K562 (cell line): ENCODE data around the gene UCP3. TPM values are rescaled to one million over a fixed set of nuclear protein-coding genes. Genes with fewer than 3 reads are reported as not detected.

Source experiments
- CHD1 ChIP-seq: fragments of 200-600 bp; sonication (generic); IDR thresholded peaks from one replicate; pipeline ENCODE4 v1.6.1; 2012; ENCODE audit warnings: mild to moderate bottlenecking, moderate library complexity, low read length, inconsistent platforms
- ELF2 ChIP-seq: fragments of 250-450 bp; sonication (Bioruptor Pico); IDR thresholded peaks from 2 replicates; pipeline ENCODE4 v1.5.0; 2021; ENCODE audit warnings: mild to moderate bottlenecking
- KAT7 ChIP-seq: sonication (generic); formaldehyde crosslinking; IDR thresholded peaks from 2 replicates; pipeline ENCODE4 v1.8.0; 2022; ENCODE audit warnings: missing genetic modification reagents, mild to moderate bottlenecking, borderline replicate concordance
- KDM5B ChIP-seq: fragments of 200-600 bp; sonication (generic); IDR thresholded peaks from 2 replicates; pipeline ENCODE4 v1.6.1; 2012; ENCODE audit warnings: low read depth, mild to moderate bottlenecking, moderate library complexity, low read length, control low read depth, inconsistent platforms; ENCODE audit not compliant: insufficient replicate concordance
- NR1H2 ChIP-seq: sonication (generic); formaldehyde crosslinking; IDR thresholded peaks from 2 replicates; pipeline ENCODE4 v1.4.0; 2020; ENCODE audit warnings: mild to moderate bottlenecking, missing genetic modification reagents
- NRF1 ChIP-seq, 2 experiments: fragments of 450-650 bp; IDR thresholded peaks in 1 of 2; conservative IDR thresholded peaks in 1 of 2; 2 replicates each; pipeline ENCODE4 v1.6.1; 2014; ENCODE audit warnings: mild to moderate bottlenecking in 2 of 2
- PHB2 ChIP-seq: fragments of 450-650 bp; IDR thresholded peaks from 2 replicates; pipeline ENCODE4 v1.6.1; 2017; ENCODE audit warnings: low read depth
- RBBP5 ChIP-seq: fragments of 200-600 bp; sonication (generic); IDR thresholded peaks from 2 replicates; pipeline ENCODE4 v1.6.1; 2012; ENCODE audit warnings: borderline replicate concordance, mild to moderate bottlenecking, low read length, control low read depth, inconsistent platforms; ENCODE audit not compliant: insufficient read depth, poor library complexity, severe bottlenecking
- SIN3A ChIP-seq, 2 experiments: fragments of 150-350 bp in 1 of 2; IDR thresholded peaks; 2 replicates each; pipeline ENCODE4 v1.6.1; 2011 to 2016; ENCODE audit warnings: borderline replicate concordance in 2 of 2, low read depth in 2 of 2, low read length in 2 of 2, mild to moderate bottlenecking in 2 of 2, moderate library complexity in 2 of 2; ENCODE audit not compliant: control insufficient read depth in 1 of 2
- ZBTB7A ChIP-seq: IDR thresholded peaks from 2 replicates; pipeline ENCODE4 v1.6.1; 2011; ENCODE audit warnings: low read depth, mild to moderate bottlenecking, low read length, moderate library complexity, borderline replicate concordance; ENCODE audit not compliant: control insufficient read depth
- ZFP36 ChIP-seq: fragments of 150-350 bp; IDR thresholded peaks from 2 replicates; pipeline ENCODE4 v1.6.1; 2018; ENCODE audit warnings: low read length, low read depth; ENCODE audit not compliant: partially characterized antibody
- ZNF24 ChIP-seq: fragments of 450-650 bp; IDR thresholded peaks from 2 replicates; pipeline ENCODE4 v1.6.1; 2016
- ZNF717 ChIP-seq: fragments of 250-450 bp; sonication (Bioruptor Pico); IDR thresholded peaks from 2 replicates; pipeline ENCODE4 v1.5.0; 2021
- ZZZ3 ChIP-seq: fragments of 450-650 bp; IDR thresholded peaks from 2 replicates; pipeline ENCODE4 v1.6.1; 2016; ENCODE audit warnings: antibody characterized with exemption, mild to moderate bottlenecking, moderate library complexity
- polyA plus RNA-seq, 8 experiments: library from polyadenylated mRNA; depleted of rRNA in 4 of 8; stranded (reverse) in 5 of 8; unstranded in 3 of 8; fragments of >200 nt; fragmentation: Nextera tagmentation in 2 of 8; fragmentation: Illumina TruSeq in 1 of 8; extraction: Ambion mirVana in 2 of 8; extraction: Trizol in 1 of 8; gene quantifications; 2 replicates each; pipeline versions ENCODE4 v1.2.1 to v1.2.3, GENCODE V29; 2011 to 2014; ENCODE audit warnings: inconsistent platforms in 1 of 8, missing spikeins in 1 of 8
- total RNA-seq, 7 experiments: library from RNA; depleted of rRNA in 6 of 7; stranded (reverse); fragments of >200 nt in 6 of 7; fragmentation: Illumina TruSeq in 2 of 7; extraction: Trizol in 2 of 7; gene quantifications; 2 replicates each; pipeline versions ENCODE4 v1.2.1 to v1.2.3, GENCODE V29; 2011 to 2021; ENCODE audit warnings: low replicate concordance in 1 of 7
- TF ChIP-seq, protein P1 (sequence below): sonication (generic); formaldehyde crosslinking; IDR thresholded peaks from 2 replicates; pipeline ENCODE4 v1.8.0; 2023; ENCODE audit warnings: mild to moderate bottlenecking, missing genetic modification reagents
- TF ChIP-seq, protein P2 (sequence below): conservative IDR thresholded peaks from 2 replicates; pipeline ENCODE4 v1.6.1; 2011; ENCODE audit warnings: low read depth, mild to moderate bottlenecking, low read length; ENCODE audit not compliant: control insufficient read depth
- TF ChIP-seq, protein P3 (sequence below): fragments of 450-650 bp; formaldehyde crosslinking; IDR thresholded peaks from 2 replicates; pipeline ENCODE4 v1.4.0; 2022; ENCODE audit warnings: missing genetic modification characterization
- TF ChIP-seq, protein P4 (sequence below), 2 experiments: IDR thresholded peaks; 2 replicates each; pipeline ENCODE4 v1.6.1; 2011; ENCODE audit warnings: borderline replicate concordance in 1 of 2, control low read depth in 1 of 2, low read depth in 1 of 2, low read length in 1 of 2, mild to moderate bottlenecking in 1 of 2, mixed read lengths in 1 of 2, moderate library complexity in 1 of 2; ENCODE audit not compliant: insufficient read depth in 1 of 2, insufficient read length in 1 of 2, poor library complexity in 1 of 2, severe bottlenecking in 1 of 2; ENCODE audit errors: extremely low read depth in 1 of 2

UCP3 gene
- total and polyA plus RNA-seq, 9 of the 15 experiments (the other 6 are each of a cell fraction or from before 2014, with no cell fraction given) = 0.05 to 0.65 (median 0.25) TPM; not detected in 2

DNA sequence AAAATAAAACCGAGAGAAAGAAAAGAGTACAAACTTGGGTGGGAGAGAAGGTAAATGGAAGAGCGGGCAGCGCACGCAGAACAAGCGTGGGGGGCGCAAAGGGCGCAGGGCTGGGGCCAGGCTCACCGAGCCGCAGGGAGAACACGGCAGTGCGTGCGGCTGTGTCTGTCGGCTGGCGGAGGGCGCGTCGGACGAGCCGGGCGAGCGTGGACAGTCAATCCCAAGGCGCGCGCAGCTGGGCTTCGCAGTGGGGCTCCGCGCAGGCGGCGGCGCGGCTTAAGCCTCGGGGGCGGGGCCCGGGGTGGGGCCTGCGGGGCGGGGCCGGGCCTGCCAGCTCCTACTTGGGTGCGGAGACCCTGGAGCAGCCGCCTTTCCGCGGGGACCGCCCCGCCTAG lies 26.3 kb downstream of the UCP3 start, which contains the start of gene UCP2 (continued):
- TF ChIP-seq, protein P1, sequence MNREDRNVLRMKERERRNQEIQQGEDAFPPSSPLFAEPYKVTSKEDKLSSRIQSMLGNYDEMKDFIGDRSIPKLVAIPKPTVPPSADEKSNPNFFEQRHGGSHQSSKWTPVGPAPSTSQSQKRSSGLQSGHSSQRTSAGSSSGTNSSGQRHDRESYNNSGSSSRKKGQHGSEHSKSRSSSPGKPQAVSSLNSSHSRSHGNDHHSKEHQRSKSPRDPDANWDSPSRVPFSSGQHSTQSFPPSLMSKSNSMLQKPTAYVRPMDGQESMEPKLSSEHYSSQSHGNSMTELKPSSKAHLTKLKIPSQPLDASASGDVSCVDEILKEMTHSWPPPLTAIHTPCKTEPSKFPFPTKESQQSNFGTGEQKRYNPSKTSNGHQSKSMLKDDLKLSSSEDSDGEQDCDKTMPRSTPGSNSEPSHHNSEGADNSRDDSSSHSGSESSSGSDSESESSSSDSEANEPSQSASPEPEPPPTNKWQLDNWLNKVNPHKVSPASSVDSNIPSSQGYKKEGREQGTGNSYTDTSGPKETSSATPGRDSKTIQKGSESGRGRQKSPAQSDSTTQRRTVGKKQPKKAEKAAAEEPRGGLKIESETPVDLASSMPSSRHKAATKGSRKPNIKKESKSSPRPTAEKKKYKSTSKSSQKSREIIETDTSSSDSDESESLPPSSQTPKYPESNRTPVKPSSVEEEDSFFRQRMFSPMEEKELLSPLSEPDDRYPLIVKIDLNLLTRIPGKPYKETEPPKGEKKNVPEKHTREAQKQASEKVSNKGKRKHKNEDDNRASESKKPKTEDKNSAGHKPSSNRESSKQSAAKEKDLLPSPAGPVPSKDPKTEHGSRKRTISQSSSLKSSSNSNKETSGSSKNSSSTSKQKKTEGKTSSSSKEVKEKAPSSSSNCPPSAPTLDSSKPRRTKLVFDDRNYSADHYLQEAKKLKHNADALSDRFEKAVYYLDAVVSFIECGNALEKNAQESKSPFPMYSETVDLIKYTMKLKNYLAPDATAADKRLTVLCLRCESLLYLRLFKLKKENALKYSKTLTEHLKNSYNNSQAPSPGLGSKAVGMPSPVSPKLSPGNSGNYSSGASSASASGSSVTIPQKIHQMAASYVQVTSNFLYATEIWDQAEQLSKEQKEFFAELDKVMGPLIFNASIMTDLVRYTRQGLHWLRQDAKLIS (CRISPR knock-in tag) = peak; percentile 43; the same call in 1 of the 2 replicates
- TF ChIP-seq KAT7 (CRISPR knock-in tag) (peak; percentile 62; the same call in 1 of the 2 replicates), RBBP5 (peak; percentile 29), ZNF24 (peak; percentile 55; the same call in 1 of the 2 replicates), ZBTB7A (peak; percentile 75; the same call in 1 of the 2 replicates), PHB2 (no peak), KDM5B (peak; percentile 72), CHD1 (peak; percentile 62), NR1H2 (no peak), ELF2 (no peak), SIN3A (IDR thresholded peaks at IDR 0.05; ENCODE audit: borderline replicate concordance in 2 of 2, control insufficient read depth in 1 of 2, low read depth in 2 of 2, low read length in 2 of 2) (peak in 1 of 2 experiments; percentile 87; a peak in 1 of 4 replicates), ZNF717 (CRISPR knock-in tag) (no peak), ZFP36 (no peak), NRF1 (conservative IDR thresholded peaks at IDR 0.05 in 1 of 2, IDR thresholded peaks at IDR 0.05 in 1 of 2) (peak in 1 of 2 experiments; percentile 77), ZZZ3 (no peak)
- TF ChIP-seq, protein P2, sequence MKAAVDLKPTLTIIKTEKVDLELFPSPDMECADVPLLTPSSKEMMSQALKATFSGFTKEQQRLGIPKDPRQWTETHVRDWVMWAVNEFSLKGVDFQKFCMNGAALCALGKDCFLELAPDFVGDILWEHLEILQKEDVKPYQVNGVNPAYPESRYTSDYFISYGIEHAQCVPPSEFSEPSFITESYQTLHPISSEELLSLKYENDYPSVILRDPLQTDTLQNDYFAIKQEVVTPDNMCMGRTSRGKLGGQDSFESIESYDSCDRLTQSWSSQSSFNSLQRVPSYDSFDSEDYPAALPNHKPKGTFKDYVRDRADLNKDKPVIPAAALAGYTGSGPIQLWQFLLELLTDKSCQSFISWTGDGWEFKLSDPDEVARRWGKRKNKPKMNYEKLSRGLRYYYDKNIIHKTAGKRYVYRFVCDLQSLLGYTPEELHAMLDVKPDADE = peak; percentile 68; the same call in 1 of the 2 replicates
- TF ChIP-seq, protein P3, sequence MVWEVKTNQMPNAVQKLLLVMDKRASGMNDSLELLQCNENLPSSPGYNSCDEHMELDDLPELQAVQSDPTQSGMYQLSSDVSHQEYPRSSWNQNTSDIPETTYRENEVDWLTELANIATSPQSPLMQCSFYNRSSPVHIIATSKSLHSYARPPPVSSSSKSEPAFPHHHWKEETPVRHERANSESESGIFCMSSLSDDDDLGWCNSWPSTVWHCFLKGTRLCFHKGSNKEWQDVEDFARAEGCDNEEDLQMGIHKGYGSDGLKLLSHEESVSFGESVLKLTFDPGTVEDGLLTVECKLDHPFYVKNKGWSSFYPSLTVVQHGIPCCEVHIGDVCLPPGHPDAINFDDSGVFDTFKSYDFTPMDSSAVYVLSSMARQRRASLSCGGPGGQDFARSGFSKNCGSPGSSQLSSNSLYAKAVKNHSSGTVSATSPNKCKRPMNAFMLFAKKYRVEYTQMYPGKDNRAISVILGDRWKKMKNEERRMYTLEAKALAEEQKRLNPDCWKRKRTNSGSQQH (CRISPR knock-in tag) = peak; percentile 50; the same call in 1 of the 2 replicates
- TF ChIP-seq, protein P4, sequence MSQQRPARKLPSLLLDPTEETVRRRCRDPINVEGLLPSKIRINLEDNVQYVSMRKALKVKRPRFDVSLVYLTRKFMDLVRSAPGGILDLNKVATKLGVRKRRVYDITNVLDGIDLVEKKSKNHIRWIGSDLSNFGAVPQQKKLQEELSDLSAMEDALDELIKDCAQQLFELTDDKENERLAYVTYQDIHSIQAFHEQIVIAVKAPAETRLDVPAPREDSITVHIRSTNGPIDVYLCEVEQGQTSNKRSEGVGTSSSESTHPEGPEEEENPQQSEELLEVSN (IDR thresholded peaks at IDR 0.05; ENCODE audit: borderline replicate concordance in 1 of 2, extremely low read depth in 1 of 2, insufficient read depth in 1 of 2, insufficient read length in 1 of 2, low read depth in 1 of 2, low read length in 1 of 2, poor library complexity in 1 of 2, severe bottlenecking in 1 of 2) = peak; percentile 70 to 88
